Measurements from ENCODE around the gene CREB1. TPM values are rescaled to one million over a fixed set of nuclear protein-coding genes. Genes with fewer than 3 reads are reported as not detected.
"Not testable (repeated sequence)": the region's sequence is repeated elsewhere in the genome, so short reads cannot be mapped to it uniquely, and the experiment has no call there.

The CREB1 gene
- total RNA-seq, 2 donors from 2014 or later: 17.9 to 20.1 TPM

DNA sequence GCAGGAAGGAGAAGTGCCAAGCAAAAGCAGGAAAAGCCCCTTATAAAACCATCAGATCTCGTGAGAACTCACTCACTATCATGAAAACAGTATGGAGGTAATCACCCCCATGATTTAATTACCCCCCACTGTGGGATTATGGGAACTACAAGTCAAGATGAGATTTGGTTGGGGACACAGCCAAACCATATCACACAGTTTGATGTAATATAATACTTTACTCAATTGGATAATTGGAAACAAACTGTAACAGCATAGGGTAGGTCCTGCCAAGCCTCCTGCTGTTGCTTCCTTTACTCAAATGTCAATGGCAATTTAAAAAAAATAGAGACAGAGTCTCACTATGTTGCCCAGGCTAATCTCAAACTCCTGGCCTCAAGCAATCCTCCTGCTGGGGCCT lies 110.9 kb downstream of the CREB1 start:
- DNase-seq: no peak
- intact Hi-C loops (cut with DNase I): no loop called here
- Histone ChIP-seq H3K27me3 (no peaks in the 10 kb centered on the region), H3K4me3 (no peak overlapping the region), H3K4me1 (no peaks in the 10 kb centered on the region), H3K36me3 (replicated peaks in 1 of 2; ENCODE audit: insufficient read depth in 1 of 2, low read depth in 2 of 2) (no peaks in the 10 kb centered on the region), H3K9me3 (no peaks in the 10 kb centered on the region), H3K27ac (no peak overlapping the region)
- no peak for TF ChIP-seq CTCF (IDR thresholded peaks at IDR 0.05)
- no peak for TF ChIP-seq POLR2A (IDR thresholded peaks at IDR 0.05)
- ATAC-seq: no peak
- WGBS, 2 donors: 67 to 79% methylated on average over 1 of the region's 1 CpG

GRCh38 chr2:207643892-207644291 lies 114.1 kb downstream of the CREB1 start:
- Histone ChIP-seq H3K27ac (no peak overlapping the region), H3K27me3 (no peaks in the 10 kb centered on the region), H3K4me3 (no peak overlapping the region), H3K36me3 (replicated peaks in 1 of 2; ENCODE audit: insufficient read depth in 1 of 2, low read depth in 2 of 2) (no peaks in the 10 kb centered on the region), H3K4me1 (no peaks in the 10 kb centered on the region), H3K9me3 (no peaks in the 10 kb centered on the region)
- intact Hi-C loops (cut with DNase I): no loop called here
- 89 to 97% methylated on average over 1 of the region's 1 CpG for WGBS, 2 donors
- DNase-seq (no peak), ATAC-seq (no peak)
- TF ChIP-seq CTCF (IDR thresholded peaks at IDR 0.05) (no peak), POLR2A (IDR thresholded peaks at IDR 0.05) (no peak)

- H3K4me3 ChIP-seq; H3K9me3 ChIP-seq; ATAC-seq; H3K27ac ChIP-seq; intact Hi-C loops (cut with DNase I); H3K4me1 ChIP-seq; H3K36me3 ChIP-seq (replicated peaks in 1 of 2; ENCODE audit: insufficient read depth in 1 of 2, low read depth in 2 of 2); H3K27me3 ChIP-seq; DNase-seq: not testable (repeated sequence)
- WGBS, 2 donors: 84 to 86% methylated on average over 7 of the region's 7 CpGs
Measured at GRCh38 chr2:207646582-207646981, 116.8 kb downstream of the CREB1 start.

Other genes with a start within 250 kb of the CREB1 start
- 10 to 100 TPM in 1 of 2 donors, 1 to 10 TPM in 1; 5.3 to 17.4 TPM for gene METTL21A, start 95.4 kb downstream of the CREB1 start, total RNA-seq
- gene CCNYL1, start 181.7 kb downstream of the CREB1 start, total RNA-seq: 10 to 100 TPM; 14.5 to 14.8 TPM
- gene FZD5, start 239.9 kb downstream of the CREB1 start, total RNA-seq: 10 to 100 TPM; 26.7 to 27.5 TPM

Data from body of pancreas (tissue), 4 donors.